Measurements from ENCODE around the gene ZKSCAN7. TPM values are rescaled to one million over a fixed set of nuclear protein-coding genes. Genes with fewer than 3 reads are reported as not detected.
A peak's percentile ranks its signal among the peaks of the same experiment; 100 is the strongest.
"Not testable (repeated sequence)": the region's sequence is repeated elsewhere in the genome, so short reads cannot be mapped to it uniquely, and the experiment has no call there.

Gene ZKSCAN7
- total RNA-seq, 1 donor from 2014 or later, result 21.0 TPM

DNA sequence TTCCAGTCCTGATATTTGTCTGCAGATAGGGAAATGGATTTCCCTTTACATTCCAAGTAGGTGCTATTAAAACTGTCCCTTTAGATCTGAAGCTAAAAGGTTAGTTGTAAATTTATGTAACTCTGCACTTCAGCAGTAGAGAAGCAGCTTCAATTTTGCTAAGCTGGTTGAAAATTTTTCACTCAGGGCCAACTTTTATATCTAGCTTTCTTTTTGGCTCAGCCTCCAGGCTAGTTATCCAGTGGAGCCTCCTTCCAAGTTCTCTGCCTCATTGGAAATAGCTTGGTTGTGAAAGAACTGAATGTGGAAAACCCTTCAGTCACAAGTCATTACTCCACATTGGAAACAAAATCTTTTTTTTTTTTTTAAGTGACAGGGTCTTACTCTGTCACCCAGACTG is 21.6 kb downstream of the ZKSCAN7 start:
- Mint-ChIP-seq H3K9me3 (peaks cover 10% of the 10 kb centered on the region), H3K4me1 (no peaks in the 10 kb centered on the region), H3K36me3 (ENCODE audit: low read depth) (peaks cover 47% of the 10 kb centered on the region), H3K27ac (ENCODE audit: unreplicated experiment) (no peak overlapping the region), H3K27me3 (ENCODE audit: low read depth) (no peaks in the 10 kb centered on the region), H3K4me3 (no peak overlapping the region)
- DNase-seq (ENCODE audit: low read depth, low spot score), result no peak
- TF ChIP-seq, protein P1, sequence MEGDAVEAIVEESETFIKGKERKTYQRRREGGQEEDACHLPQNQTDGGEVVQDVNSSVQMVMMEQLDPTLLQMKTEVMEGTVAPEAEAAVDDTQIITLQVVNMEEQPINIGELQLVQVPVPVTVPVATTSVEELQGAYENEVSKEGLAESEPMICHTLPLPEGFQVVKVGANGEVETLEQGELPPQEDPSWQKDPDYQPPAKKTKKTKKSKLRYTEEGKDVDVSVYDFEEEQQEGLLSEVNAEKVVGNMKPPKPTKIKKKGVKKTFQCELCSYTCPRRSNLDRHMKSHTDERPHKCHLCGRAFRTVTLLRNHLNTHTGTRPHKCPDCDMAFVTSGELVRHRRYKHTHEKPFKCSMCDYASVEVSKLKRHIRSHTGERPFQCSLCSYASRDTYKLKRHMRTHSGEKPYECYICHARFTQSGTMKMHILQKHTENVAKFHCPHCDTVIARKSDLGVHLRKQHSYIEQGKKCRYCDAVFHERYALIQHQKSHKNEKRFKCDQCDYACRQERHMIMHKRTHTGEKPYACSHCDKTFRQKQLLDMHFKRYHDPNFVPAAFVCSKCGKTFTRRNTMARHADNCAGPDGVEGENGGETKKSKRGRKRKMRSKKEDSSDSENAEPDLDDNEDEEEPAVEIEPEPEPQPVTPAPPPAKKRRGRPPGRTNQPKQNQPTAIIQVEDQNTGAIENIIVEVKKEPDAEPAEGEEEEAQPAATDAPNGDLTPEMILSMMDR (conservative IDR thresholded peaks at IDR 0.05), result no peak

DNA sequence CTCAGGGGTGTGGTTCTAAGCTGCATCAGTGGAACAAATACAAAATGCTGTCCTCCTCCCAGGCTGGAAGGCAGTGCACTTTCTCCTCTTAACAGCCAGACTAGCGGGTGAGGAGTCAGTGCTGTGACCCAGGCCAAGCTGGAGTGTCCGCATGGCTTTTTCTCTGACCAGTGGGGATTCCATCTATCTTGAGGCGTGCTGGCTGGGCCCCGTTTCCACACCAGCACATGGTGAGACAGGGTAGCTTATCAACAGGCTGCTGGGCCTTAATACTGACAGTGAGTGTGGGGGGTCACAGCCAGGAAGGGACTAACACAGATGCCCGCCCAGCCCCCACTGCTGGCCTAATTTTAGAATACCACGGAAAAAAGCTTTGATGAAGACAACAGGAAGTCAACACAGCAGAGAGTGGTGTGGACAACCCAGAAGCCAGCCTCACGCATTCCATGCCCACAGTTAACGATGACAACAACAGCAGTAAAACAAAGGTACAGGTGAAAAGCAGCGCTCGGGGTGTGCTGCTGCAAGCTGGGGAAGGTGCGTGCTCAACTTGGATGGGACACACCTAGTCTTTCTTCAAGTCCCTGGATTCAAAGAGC is 22.5 kb downstream of the ZKSCAN7 start:
- H3K36me3 Mint-ChIP-seq (ENCODE audit: low read depth), result peaks cover 38% of the 10 kb centered on the region
- not testable (repeated sequence) for H3K4me3 Mint-ChIP-seq; H3K4me1 Mint-ChIP-seq; H3K9me3 Mint-ChIP-seq; DNase-seq (ENCODE audit: low read depth, low spot score); H3K27me3 Mint-ChIP-seq (ENCODE audit: low read depth); H3K27ac Mint-ChIP-seq (ENCODE audit: unreplicated experiment)

DNA sequence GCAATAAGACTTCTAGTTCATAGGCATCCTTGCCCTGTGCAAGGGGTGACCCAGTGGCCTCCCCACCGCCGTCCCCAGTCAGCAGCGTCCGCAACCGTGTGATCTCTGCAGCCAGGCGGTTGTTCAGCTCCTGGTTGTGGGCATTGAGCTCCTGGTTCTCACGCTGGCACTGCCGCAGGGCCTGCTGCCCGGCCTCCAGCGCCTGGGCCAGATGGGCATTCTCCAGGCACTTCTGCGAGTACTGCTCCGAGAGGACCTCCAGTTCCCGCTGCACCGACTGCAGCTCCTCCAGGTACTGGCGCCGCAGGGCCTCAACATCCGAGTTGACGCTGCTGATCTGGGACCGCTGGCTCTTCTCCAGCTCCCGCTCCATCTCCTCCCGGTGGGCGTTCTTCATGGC is 23.3 kb downstream of the ZKSCAN7 start:
- peaks cover 32% of the 10 kb centered on the region for H3K36me3 Mint-ChIP-seq (ENCODE audit: low read depth)
- H3K27ac Mint-ChIP-seq (ENCODE audit: unreplicated experiment); H3K9me3 Mint-ChIP-seq; H3K4me3 Mint-ChIP-seq; H3K27me3 Mint-ChIP-seq (ENCODE audit: low read depth); DNase-seq (ENCODE audit: low read depth, low spot score); H3K4me1 Mint-ChIP-seq: not testable (repeated sequence)

DNA sequence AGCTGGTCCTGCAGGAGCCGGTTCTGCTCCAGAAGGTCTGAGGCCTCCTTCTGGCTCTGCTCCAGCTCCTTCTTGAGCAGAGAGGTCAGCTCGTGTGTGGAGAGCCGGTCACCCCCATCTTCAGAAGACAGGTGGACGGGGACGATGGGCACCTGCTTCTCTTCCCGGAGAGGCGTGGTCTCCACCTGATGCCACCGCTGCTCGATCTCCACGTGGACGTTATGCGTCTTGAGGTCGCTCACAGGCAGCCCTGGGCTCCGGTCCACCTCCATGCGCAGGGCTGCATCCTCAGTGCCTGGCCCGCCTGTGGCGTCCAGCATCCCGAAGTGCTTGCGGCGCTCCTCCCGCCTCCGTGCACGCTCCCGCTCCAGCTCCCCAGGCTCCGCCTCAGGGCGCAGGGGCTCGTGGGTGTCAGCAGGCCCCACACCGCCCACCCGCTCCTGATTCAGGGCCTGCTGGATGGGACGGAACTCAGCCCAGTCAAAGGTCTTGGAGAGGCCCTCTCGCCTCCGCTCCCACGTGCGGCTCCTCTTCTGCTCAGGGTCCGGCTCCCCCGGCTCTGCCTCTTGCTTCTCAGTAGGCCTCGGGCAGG is 24.0 kb downstream of the ZKSCAN7 start:
- H3K27me3 Mint-ChIP-seq (ENCODE audit: low read depth); H3K4me3 Mint-ChIP-seq; H3K4me1 Mint-ChIP-seq; DNase-seq (ENCODE audit: low read depth, low spot score); H3K27ac Mint-ChIP-seq (ENCODE audit: unreplicated experiment); H3K9me3 Mint-ChIP-seq: not testable (repeated sequence)
- H3K36me3 Mint-ChIP-seq (ENCODE audit: low read depth), result peaks cover 34% of the 10 kb centered on the region

DNA sequence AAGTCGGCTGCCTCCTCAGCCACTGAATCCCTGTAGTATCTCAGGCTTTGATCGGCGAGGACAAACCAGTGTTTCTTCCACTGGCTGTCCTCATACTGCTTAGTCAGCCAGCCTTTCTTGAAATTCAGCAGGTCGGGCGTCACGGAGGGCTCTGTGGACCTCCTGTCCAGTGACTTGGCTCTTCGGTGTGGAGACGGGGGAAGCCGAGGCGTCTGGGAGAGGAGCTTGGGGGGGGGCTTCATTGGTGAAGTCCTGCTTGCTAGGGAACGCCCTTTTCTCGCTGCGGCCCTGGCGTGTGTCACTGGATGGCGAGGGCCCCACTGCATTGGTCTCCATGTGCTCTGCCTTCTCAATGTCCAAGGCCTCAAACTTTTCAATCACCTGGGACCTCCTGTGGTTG is 24.8 kb downstream of the ZKSCAN7 start:
- Mint-ChIP-seq H3K36me3 (ENCODE audit: low read depth) (peaks cover 34% of the 10 kb centered on the region), H3K4me1 (peaks cover 13% of the 10 kb centered on the region)
- not testable (repeated sequence) for DNase-seq (ENCODE audit: low read depth, low spot score); H3K27me3 Mint-ChIP-seq (ENCODE audit: low read depth); H3K4me3 Mint-ChIP-seq; H3K9me3 Mint-ChIP-seq; H3K27ac Mint-ChIP-seq (ENCODE audit: unreplicated experiment)

DNA sequence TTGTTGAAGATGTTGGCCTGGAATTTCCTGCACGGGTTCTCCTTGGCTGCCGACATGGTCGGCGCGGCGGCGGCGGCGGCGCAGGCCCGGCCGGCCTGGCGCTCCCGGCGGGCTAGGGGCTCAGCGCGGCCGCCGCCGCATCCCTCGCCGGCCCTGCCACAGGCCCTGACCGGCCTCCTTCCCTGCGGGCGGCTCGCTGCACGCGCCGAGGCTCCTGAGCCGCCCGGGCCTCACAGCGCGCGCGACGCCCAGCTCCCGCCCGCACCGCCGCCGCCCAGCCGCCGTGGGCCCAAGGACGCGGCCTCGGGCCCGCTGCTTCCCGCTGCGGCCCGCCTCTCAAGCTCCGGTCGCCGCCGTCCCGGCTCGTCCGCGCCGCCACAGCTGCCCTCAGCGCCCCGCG is 26.0 kb downstream of the ZKSCAN7 start:
- H3K27ac Mint-ChIP-seq (ENCODE audit: unreplicated experiment); DNase-seq (ENCODE audit: low read depth, low spot score); H3K9me3 Mint-ChIP-seq; H3K4me3 Mint-ChIP-seq; H3K27me3 Mint-ChIP-seq (ENCODE audit: low read depth): not testable (repeated sequence)
- Mint-ChIP-seq H3K4me1 (peaks cover 24% of the 10 kb centered on the region), H3K36me3 (ENCODE audit: low read depth) (peaks cover 41% of the 10 kb centered on the region)

DNA sequence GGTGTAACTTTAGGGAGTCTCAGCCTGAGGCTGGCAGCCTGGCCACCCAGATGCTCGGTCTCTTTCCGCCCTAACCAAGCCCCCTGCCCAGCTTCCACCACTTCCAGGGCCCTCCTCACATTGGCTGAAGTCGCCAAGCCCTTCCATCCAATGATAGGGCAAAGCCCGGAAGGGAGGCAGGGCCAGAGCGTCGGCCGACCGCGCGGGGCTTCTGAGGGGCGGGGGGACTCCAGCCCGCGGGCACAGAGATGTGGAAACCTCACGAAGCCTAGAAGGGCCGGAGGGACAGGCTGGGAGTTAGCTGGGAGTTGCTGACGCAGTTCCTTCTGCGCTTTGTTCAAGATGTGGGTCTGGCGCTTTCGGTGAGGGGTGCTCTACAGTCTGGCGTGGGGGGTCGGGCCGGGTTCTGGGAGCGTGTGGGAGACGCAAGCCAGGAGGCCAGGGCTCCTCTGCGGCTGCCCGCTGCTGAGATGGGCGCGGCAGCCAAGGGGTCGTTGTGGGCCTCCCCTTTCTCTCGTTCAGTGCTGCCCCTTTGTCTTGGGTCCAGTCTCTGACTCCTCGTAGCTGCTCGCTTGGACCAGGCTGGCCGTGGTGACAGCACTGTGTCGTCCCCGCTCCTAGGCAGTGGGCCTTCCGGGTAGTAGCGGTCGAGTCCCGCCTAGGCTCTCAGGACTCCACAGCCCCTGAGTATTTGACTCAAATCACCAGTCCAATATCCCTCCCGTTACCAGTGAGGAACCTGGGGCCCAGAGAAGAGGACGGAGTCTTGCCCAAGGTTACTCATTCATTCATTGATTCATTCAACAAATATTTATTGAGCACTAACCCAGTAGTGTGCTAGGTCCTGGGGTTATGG is 29.9 kb downstream of the ZKSCAN7 start, which contains the start of gene ZNF660:
Gene ZNF660 (plus strand): TSS at position 319 of the 856 bp plus-strand sequence. CDS start 9,230 bp downstream, outside the sequence.
- Mint-ChIP-seq H3K27me3 (ENCODE audit: low read depth) (no peaks in the 10 kb centered on the region), H3K9me3 (peaks cover 22% of the 10 kb centered on the region), H3K36me3 (ENCODE audit: low read depth) (peaks cover 59% of the 10 kb centered on the region), H3K4me3 (peak within 1 kb of the TSS; percentile 93), H3K4me1 (peaks cover 46% of the 10 kb centered on the region), H3K27ac (ENCODE audit: unreplicated experiment) (peak within 1 kb of the TSS; percentile 99)
- TF ChIP-seq, protein P1 (conservative IDR thresholded peaks at IDR 0.05), result no peak
- DNase-seq (ENCODE audit: low read depth, low spot score), result peak; percentile 72

DNA sequence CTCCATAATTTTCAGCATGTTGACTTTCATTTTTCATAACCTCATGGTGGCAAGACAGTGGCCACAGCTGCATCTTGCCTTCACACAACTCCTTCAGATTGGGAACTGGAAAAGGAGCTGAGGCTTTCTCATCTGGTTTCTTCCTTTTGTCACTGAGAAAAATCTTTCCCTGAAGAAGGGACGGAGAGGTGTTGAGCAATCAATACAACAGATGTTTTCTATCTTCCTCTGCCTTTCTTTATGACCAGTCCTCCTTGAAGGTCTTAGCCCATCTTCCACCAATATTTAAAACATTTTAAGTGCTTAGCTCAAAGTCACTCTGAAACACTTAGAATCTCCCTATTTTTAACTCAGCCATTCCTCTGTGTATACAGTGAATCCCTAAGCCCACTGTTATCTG is 41.6 kb downstream of the ZKSCAN7 start:
- Mint-ChIP-seq H3K27ac (ENCODE audit: unreplicated experiment) (no peak overlapping the region), H3K4me3 (no peak overlapping the region), H3K36me3 (ENCODE audit: low read depth) (peaks cover 93% of the 10 kb centered on the region), H3K9me3 (peaks cover 52% of the 10 kb centered on the region), H3K4me1 (no peaks in the 10 kb centered on the region), H3K27me3 (ENCODE audit: low read depth) (no peaks in the 10 kb centered on the region)
- TF ChIP-seq, protein P1 (conservative IDR thresholded peaks at IDR 0.05), result no peak
- DNase-seq (ENCODE audit: low read depth, low spot score), result no peak
